Measurements from ENCODE around the gene EXOC3L4.
"Not testable (repeated sequence)": the region's sequence is repeated elsewhere in the genome, so short reads cannot be mapped to it uniquely, and the experiment has no call there.

Gene EXOC3L4

DNA sequence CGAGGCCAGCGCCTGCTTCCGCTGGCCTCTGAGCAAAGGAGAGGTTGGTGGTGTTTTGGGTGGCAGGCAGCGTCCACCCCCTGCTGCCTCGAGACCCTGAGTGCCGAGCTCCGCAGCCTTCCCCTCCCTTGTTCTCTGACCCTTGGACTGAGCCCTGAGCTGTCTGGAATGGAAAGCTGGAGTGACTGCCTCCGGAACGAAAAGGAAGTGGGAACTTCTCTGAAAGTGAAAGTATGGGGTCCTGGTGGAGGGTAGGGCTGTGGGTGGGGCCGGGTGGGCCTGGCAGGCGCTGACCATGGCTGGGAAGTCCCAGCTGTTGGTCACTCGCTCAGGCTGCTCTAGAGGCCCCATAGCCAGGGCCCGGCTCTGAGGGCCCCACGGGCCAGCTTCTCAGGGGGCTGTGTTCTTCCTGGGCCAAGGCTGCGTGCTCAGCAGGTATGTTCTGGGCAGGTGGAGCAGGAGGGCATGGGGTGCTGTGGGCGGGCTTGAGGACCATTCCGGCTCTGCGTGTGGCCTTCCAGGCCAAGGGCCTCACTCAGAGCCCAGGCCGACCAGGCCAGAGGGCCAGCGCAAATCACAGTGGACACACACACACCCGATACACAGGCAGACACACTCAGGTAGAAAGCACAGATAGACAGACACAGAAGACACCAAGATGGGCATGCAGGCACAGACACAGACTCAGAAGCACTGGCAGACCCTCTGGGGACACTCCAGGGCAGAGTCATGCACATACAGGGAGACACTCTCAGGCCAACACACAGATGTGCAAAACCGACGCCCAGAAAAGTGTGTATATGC is at the start of gene EXOC3L4:
TSS of gene EXOC3L4 (plus strand) at position 320 of the 804 bp plus-strand sequence. CDS start 5,495 bp downstream, outside the sequence.
- DNase-seq, result no peak

DNA sequence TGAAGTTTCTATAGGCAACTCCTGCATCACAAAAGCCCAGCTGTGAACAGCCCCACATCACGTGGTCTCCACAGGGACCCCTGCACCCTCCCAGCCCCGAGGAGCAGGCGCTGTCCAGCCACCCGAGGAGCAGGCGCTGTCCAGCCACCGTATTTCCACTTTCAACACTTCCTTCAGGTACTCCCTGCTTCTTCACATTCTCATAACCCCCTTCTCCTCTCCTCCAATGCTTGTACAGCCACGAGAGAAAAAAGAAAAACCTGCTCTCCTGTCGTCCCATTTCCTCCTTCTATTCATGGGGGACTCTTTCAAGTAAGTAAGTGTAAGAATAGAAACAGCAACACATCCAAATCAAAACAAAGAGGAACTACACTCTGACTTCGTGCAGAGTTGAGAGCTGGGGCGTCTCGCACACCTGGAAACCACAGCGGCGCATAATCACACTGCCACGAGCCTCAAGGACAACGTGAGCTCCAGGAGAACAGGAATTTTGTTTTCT is 49.1 kb upstream of the EXOC3L4 start:
- DNase-seq, result no peak

DNA sequence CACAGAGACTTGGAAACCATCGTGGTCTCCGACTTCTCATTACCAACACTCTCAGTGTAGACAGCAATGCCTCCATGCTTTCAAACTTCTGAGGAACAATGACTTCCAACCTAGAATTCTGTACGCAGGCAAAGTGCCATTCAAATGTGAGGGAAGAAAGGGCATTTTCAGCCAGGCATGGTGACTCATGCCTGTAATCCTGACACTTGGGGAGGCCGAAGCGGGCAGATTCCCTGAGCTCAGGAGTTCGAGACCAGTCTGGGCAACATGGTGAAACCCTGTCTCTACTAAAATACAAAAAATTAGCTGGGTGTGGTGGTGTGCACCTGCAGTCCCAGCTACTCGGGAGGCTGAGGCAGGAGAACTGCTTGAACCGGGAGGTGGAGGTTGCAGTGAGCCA is 47.1 kb upstream of the EXOC3L4 start:
- DNase-seq, result not testable (repeated sequence)

DNA sequence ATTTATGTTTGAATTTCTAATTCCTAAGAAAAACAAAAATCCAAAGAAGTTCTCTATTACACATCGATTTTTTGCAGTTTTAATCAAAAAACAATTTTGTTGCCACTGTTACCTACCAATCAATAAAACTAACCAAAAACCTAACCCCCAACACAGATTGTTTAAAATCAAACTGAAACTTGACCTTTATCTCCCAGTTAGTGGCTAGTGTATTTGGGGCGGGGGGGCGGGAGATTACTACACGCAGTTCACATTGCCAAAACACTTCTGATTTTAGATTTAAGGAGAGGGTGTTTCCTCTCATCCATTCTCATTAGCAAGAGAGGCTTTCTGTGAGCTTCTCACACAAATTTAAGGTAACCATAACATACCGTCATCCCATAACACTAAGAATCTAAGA is 43.6 kb upstream of the EXOC3L4 start:
- no peak for DNase-seq

DNA sequence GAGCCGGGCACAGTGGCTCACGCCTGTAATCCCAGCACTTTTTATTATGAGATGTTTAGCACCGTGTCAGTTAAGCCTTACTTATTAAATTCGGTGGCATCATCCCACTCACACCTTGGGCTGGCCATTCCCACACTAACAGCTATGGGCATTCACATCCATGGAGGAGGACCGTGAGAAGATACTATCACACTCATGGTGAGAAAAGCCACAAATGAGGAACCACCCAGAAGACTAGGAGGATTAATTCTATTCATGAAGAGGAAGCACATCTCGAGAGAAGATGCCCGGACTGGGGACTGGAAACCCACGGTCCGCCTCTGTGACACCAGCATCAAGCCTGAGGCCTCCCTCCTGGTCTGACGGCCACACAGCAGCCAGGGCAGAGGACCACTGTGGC is 42.1 kb upstream of the EXOC3L4 start:
- DNase-seq, result no peak

DNA sequence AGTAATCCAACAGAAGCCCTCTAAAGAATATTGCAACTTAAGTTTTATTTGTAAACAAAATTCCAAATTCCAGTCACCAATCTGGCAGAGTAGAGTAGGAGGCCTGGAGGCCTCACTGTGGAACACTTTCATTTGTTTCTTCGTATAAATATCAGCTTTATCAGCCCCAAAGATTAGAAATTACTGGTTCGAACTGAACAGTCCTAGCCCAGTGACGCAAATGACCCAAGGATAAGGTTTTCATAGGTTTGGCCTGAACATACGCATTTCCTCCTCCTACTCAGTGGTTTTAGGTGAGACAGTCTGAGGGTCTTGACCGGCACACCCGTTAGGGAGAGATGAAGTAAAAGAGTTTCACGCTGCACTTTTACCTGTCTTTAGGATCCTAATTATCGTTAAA is 38.8 kb upstream of the EXOC3L4 start:
- no peak for DNase-seq

DNA sequence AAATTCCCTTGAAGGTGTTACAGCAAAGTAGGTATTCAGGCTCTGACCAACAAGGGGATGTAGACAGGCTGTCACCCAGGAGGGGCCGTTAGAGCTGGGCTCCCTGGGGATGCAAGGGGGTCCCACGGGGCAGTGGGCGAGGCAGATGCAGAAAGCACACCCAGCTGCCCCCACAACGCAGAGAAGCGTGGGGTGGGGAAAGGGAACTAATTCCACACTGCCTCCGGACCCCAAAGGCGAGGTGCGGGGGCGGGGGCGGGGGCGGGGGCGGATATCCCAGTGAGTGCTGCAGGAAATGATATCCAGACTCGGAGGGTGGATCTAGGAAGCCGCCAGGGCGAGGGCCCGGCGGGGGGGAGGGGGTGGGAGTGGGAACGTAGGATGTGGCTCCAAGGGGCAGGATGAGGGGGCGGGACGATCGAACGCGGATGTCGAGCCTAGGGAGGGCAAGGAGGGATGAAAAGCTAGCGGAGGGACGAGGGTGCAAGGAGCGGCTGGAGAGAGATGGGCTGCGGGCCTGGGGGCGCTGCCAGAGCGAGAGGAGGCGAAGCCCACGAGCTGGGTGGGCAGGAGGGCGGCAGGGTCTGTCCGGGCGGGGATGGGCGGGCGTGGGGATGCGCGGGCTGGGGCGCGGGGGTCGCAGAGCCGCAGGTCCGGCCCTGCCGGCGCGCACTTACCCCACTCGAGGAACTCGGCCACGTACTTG is 38.0 kb upstream of the EXOC3L4 start:
- DNase-seq, result no peak

DNA sequence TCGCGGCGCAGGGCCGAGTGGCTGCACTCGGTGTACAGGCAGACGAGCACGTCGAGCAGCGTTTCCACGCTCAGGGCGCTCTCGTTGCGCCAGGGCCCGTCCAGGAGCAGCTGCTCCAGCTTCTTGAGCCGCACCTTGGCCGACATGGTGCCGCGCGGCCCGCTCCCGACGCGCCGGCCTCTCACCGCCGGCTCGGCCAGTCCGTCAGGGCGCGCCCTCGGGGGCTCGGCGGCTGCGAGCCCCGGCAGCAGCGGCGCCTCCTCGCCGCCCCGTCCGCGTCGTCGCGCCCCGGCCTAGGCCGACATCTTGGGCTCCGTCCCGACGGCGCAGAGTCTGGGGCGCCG is 37.5 kb upstream of the EXOC3L4 start:
- DNase-seq, result no peak

DNA sequence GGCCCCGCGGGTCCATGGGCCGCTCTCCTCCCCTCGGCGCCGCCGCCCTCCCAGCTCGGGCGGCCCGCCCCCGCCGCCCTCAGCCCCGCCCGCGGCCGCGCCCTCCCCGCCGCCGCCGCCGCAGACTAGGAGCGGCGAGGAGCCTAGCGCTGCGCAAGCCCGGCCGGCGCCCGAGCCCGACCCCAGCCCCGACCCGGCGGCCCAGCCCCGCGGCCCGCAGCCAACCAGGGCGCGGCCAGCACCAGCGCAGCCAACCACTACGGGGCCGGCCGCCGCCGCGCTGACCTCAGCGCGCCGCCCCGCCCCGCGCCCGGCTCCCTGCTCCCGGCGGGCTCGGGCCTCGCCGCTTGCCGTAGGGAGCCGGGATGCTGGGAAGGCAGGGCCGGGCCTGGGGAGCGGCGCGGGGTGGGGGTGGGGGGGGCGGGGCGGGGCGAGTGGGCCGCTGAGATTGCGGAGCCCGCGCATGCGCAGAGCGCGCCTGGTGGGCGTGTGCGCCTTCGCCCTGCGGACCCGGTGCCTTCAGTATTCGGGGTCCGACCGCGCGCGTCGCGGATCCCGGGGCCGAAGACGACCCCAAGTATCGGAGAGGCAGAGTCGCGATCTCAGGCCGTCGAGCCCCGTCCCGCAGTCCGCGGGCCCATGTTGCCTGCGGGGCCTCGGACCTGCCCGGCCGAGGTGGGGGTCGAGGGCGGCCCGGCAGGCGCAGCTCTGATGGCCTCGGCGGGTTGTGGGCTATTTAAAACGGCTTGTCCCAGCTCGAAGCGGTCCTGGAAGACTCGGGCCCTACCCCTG is 37.0 kb upstream of the EXOC3L4 start, which contains the start of gene CDC42BPB:
TSS of gene CDC42BPB (minus strand) at position 178 of the 792 bp plus-strand sequence. CDS start 376 bp downstream, outside the sequence.
- peak; percentile 65 for DNase-seq

DNA sequence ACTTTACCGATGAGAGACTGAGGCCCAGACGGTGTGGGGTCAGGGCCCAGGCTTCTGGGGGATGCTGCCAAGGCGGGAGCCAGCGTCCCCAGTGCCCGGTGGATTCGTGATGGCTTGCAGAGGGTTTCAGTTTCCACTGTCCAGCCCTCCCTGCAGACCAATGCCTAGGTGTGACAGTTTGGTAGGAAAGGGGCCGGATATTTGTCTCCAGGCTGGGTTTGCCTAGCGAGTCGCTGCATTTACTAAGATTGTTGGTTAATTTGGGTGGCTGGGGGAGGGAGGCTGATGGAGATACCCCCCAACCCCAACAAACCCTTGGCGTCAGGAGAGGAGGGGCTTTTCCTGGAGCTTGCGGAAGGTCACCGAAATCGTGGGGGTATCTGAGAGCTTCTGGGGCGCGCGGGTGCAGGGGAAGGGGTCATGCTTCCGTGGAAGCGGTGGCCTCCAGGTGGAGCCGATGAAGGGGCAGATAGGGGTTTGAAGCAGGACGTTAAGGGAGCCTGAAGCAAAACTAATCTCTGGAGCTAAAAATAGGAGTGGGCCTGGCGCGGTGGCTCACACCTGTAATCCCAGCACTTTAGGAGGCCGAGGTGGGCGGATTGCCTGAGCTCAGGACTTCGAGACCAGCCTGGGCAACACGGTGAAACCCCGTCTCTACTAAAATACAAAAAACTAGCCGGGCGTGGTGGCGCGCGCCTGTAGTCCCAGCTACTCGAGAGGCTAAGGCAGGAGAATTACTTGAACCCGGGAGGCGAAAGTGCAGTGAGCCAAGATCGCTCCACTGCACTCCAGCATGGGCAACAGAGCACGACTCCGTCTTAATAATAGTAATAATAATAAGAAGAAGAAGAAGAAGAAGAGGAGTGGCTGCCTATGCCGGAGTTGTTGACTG is 36.1 kb upstream of the EXOC3L4 start:
- no peak for DNase-seq

DNA sequence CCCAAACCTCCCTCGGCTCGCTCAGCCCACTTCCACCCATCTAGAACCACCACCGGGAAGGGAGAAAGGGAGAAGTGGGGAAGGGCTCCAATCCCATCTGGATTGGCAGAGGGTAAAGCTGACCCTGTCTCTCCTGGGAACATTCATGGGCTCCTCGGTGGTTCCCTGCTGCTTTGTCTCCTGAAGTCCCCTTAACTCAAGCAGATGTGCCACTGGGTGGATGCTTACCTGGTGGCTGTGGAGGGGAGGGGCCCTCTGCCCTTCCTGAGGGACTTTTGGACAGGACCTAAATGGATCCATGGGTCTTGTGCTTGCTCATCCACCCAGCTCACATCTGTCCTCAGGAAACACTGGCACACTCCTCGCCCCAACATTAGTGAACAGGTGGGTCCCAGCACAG is 35.0 kb upstream of the EXOC3L4 start:
- no peak for DNase-seq

DNA sequence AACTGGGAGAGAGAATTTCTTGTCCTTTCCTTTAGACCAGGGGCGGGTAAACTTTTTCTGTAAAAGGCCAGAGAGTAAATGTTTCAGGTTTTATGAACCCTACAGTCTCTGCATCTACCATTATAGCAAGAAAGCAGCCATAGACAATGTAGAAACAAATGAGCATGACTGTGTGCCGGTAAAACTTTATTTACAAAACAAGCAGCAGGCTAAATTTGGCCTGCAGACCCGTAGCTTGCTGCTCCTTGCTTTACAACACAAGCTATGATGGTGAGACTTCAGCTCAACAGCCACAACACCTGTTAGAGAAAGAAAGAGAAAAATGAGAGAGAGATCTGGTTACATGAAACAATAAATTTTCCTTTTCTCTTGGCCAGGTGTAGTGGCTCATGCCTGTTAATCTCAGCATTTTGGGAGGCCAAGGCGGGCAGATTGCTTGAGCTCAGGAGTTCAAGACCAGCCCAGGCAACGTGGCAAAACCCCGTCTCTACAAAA is 33.0 kb upstream of the EXOC3L4 start:
- DNase-seq, result no peak

DNA sequence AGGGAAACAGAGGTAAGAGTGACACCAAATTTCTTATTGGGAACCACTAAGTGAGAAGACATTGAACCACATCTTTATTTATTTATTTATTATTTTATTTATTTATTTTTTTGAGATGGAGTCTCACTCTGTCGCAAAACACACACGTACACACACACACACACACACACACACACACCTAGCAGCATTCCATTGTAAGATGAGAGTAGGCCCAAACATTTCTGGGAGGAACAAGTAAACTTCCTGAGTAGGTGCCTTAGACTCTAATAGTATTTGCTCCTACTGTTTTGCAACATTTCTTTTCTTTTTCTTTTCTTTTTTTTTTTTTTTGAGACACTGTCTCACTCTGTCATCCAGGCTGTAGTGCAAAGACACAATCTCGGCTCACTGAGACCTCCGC is 30.1 kb upstream of the EXOC3L4 start:
- no peak for DNase-seq

DNA sequence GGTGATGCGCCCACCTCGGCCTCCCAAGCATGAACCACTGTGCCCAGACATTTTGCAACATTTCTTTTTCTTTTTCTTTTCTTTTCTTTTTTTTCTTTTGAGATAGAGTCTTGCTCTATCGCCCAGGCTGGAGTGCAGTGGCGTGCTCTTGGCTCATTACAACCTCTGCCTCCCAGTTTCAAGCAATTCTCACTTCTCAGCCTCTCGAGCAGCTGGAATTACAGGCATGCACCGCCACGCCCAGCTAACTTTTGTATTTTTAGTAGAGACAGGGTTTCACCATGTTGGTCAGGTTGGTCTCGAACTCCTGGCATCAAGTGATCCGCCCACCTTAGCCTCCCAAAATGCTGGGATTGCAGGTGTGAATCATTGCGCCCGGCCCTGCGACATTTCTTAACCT is 29.5 kb upstream of the EXOC3L4 start:
- no peak for DNase-seq

DNA sequence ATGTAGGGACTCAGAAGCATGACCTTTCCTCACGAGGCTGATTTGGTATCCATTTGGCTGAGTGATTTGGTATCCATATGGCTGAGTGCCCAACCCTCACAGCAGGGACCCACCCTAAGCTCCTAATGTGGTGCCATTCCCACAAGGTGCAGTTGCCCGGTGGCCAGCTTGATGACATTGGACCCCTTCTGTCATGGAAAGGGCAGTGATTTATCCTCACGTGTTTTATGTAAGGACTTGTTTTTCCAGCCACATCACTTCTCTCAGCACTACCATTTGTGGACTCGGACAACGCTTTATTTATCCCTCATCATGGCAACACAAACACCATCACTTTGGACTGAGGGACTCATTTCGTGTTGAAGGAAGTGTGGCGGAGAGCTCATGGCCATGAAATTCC is 28.7 kb upstream of the EXOC3L4 start:
- no peak for DNase-seq

DNA sequence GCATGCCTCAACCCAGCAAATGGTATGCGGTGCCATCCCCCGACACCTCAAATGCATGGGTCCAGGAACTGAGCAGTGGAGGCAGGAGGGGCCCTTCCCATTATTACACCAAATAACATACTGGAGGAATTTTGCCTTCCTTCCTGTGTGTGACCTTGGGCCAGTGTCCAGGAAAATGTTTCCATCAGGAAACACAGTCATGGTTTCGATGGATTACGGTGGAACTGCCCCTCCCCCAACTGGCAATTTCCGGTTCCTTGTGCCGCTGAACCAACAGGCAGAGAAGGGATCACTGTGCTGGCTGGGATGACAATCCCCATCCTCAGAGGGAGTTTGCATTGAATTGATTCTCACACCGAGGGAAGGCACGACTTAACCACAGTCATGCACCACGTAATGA is 28.1 kb upstream of the EXOC3L4 start:
- DNase-seq, result no peak

DNA sequence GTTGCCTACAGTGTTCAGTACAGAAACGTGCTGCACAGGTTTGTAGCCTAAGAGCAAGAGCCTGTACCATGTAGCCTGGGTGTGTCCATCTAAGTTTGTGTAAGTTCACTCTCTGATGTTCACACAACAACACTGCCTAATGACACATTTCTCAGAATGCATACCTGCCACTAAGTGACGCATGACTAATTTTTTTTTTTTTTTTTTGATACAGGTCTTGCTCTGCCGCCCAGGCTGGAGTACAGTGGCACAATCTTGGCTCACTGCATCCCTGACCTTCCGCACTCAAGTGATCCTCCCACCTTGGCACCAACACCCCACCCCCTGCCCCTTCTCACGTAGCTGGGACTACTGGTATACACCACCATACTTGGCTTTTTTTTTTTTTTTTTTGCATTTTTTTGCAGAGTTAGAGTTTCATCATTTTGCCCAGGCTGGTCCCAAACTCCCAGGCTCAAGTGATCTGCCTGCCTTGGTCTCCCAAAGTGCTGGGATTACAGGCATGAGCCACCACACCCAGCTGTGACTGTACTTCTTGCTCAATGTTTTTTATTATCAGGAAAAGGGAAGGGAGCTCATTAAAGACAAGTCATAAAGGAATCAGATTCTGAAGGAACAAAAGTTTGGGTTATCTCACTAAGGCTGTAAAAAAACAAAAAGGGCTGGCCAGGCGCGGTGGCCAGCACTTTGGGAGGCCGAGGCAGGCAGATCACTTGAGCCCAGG is 27.1 kb upstream of the EXOC3L4 start:
- DNase-seq, result no peak

DNA sequence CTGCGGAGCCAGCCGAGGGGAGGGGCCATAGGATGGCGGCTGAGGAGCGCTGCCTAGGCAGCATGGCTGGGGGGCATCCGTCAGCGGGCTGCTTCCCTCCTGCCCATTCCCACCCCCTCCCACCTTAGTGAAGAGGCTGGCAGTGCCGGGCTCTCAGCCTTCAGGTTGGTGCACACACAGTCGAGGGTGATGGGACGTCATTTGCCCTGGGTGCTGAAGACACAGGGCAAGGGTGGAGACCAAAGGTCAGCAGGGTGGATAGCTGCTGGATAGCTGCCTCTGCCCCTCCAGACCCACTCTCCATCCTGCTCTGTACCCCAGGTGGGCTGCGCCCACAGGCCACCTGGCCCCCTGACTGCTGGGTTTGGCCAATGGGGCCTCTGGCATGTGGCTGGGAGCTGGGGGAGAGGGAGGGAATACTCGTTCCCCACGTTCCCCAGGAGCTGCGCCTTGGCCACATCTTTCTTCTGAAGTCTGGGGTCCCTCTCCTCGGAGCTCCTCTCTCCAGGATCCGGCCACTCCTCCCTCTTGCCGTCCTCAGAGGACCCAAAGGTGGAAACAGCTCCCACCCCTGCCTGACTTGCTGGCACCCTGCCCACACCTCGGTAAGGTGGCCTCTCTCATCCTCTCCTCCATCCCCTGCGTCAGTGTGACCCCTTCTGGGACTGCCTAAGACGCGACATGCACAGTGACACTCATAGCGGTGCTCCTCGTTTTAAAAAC is 26.0 kb upstream of the EXOC3L4 start:
- no peak for DNase-seq

DNA sequence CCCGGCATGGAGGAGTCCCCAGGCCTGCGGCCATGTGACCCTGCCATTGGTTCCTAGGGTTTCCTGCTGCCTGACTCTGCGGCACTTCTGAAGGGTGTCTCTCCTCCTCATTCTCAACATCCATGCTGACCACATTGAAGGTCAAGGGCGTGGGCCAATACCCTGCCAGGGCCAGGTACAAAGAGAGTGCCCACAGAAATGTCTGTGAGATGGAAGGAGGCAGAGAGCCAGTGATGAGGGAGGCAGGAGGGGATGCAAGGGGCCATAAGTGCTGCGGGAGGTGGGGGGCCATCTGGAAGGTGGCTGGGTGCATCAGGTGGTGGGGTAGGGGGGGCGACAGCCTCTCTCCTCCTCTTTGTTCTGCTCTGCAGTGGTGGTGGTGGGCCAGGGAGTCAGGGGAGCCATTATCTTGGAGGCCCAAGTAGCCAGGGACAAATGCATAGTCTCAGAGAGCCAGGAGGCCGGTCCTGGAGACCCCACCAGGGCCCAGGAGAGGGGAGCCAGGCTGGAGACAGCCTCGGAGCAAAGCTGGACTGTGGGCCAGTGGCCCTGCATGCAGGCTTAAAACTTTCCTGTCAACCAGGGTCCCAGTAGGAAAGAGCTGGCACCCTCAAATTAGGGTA is 24.2 kb upstream of the EXOC3L4 start:
- DNase-seq, result no peak

DNA sequence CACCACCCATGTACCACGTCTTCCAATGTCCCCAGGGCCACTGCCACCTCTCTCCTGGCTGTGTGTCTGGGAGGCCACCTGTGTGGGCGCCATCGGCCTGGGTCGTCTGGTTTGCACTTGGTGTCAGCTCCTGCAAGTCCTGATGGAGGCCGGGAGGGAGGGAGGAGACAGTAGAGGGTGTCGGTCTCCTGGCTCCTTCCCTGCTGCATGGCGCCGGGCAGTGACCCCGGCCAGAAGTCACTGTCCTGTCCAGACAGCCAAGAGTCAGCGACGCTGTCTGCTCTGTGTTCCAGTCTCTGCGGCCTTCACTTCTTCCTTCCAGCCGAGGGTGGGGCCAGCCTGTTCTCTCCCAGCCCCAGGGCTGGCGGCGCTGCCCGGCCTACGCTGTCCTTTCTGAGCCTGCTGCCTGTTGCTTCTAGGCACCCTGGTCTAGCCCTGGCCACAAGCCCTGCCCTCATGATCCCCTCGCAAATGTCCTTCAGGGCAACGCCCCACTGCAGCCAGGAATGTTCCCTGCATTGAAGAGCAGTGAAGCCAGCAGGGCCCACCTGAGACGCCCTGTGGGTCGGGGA is 23.5 kb upstream of the EXOC3L4 start:
- DNase-seq, result no peak
